DOHH2 (cell line): ENCODE data around the gene ERO1B.

Experiments
- H3F3A ChIP-seq: fragments of 200-600 bp; sonication (generic), shearing (Covaris generic); 2 replicates; pipeline ENCODE4 v1.6.0; 2016; ENCODE audit warnings: antibody characterized with exemption, mild to moderate bottlenecking; ENCODE audit not compliant: control insufficient read depth, insufficient read depth
- H3K27ac ChIP-seq: fragments of 200-600 bp; sonication (generic); 2 replicates; pipeline ENCODE4 v1.5.1; 2014; ENCODE audit warnings: low read depth, mild to moderate bottlenecking, low read length, moderate library complexity
- H3K27me3 ChIP-seq: fragments of 200-600 bp; sonication (generic); 2 replicates; pipeline ENCODE4 v1.6.1; 2014; ENCODE audit warnings: mild to moderate bottlenecking, low read length, mixed read lengths; ENCODE audit not compliant: control insufficient read depth
- H3K36me3 ChIP-seq: fragments of 200-600 bp; sonication (generic); 2 replicates; pipeline ENCODE4 v1.6.1; 2014; ENCODE audit warnings: mild to moderate bottlenecking, low read length, moderate library complexity, mixed read lengths; ENCODE audit not compliant: control insufficient read depth
- H3K4me1 ChIP-seq: fragments of 200-600 bp; sonication (generic); 2 replicates; pipeline ENCODE4 v1.6.1; 2014; ENCODE audit warnings: mild to moderate bottlenecking, low read length, mixed read lengths; ENCODE audit not compliant: control insufficient read depth
- H3K4me2 ChIP-seq: fragments of 200-600 bp; sonication (generic); 2 replicates; pipeline ENCODE4 v1.6.0; 2014; ENCODE audit warnings: mild to moderate bottlenecking, low read length, moderate library complexity
- H3K4me3 ChIP-seq: fragments of 200-600 bp; sonication (generic); 2 replicates; pipeline ENCODE4 v1.5.1; 2014; ENCODE audit warnings: mild to moderate bottlenecking, low read length, mixed read lengths
- H3K79me2 ChIP-seq: fragments of 200-600 bp; sonication (generic); 2 replicates; pipeline ENCODE4 v1.6.1; 2014; ENCODE audit warnings: mild to moderate bottlenecking, low read length, mixed read lengths; ENCODE audit not compliant: control insufficient read depth
- H3K9me2 ChIP-seq: fragments of 200-600 bp; sonication (generic); replicated peaks from 2 replicates; pipeline ENCODE4 v1.6.1; 2014; ENCODE audit warnings: mild to moderate bottlenecking, low read length, mixed read lengths; ENCODE audit not compliant: control insufficient read depth
- H3K9me3 ChIP-seq: fragments of 200-600 bp; sonication (generic); 2 replicates; pipeline ENCODE4 v1.6.1; 2014; ENCODE audit warnings: antibody characterized with exemption, low read length, mixed read lengths; ENCODE audit not compliant: control insufficient read depth, insufficient read depth
- H4K20me1 ChIP-seq: fragments of 200-600 bp; sonication (generic); 2 replicates; pipeline ENCODE4 v1.6.0; 2014; ENCODE audit warnings: low read depth, mild to moderate bottlenecking, antibody characterized with exemption, low read length, moderate library complexity; ENCODE audit not compliant: control insufficient read depth, insufficient read depth
- EZH2phosphoT487 ChIP-seq: fragments of 200-600 bp; sonication (generic); IDR thresholded peaks from 2 replicates; pipeline ENCODE4 v1.6.1; 2017; ENCODE audit warnings: borderline replicate concordance, mild to moderate bottlenecking, antibody characterized with exemption, low read length, moderate library complexity, mixed read lengths
- TF ChIP-seq, protein P1 (sequence below): fragments of 200-600 bp; sonication (generic); IDR thresholded peaks from one replicate; pipeline ENCODE4 v1.5.1; 2014; ENCODE audit warnings: antibody characterized with exemption, mild to moderate bottlenecking, low read depth, low read length; ENCODE audit not compliant: poor library complexity, severe bottlenecking

ERO1B gene

DNA sequence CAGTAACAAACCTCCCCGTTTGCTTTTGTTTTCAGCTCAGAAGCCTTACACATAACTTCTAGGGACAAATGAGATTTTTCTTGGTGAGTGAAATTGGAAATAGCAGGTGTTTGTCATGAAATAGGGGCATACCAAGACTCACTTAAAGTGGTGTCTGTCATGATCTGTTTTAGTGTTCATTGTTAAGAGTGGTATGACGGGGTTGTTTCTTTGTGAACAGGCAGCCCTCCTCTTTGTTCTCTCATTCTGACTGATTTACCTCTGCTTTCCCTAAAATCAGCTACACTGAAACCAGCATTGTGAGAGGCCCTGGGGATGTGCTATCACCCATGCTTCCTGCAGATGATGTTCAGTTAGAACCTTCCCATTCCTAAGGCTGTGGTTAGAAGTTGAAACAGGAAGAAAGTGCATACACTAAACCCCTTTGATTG is 2.5 kb upstream of the ERO1B start:
- Histone ChIP-seq H3K4me3 (peak overlapping the region; percentile 90), H3K27me3 (no peaks in the 10 kb centered on the region), H3K4me2 (peak overlapping the region; percentile 96), H3F3A (peaks cover 34% of the 10 kb centered on the region), H3K27ac (peak overlapping the region; percentile 97), H3K36me3 (peaks cover 9% of the 10 kb centered on the region; the same call in 1 of the 2 replicates), H3K4me1 (peaks cover 60% of the 10 kb centered on the region), H4K20me1 (no peaks in the 10 kb centered on the region), H3K79me2 (peaks cover 24% of the 10 kb centered on the region), H3K9me3 (no peaks in the 10 kb centered on the region), H3K9me2 (no peaks in the 10 kb centered on the region)
- TF ChIP-seq, protein P1, sequence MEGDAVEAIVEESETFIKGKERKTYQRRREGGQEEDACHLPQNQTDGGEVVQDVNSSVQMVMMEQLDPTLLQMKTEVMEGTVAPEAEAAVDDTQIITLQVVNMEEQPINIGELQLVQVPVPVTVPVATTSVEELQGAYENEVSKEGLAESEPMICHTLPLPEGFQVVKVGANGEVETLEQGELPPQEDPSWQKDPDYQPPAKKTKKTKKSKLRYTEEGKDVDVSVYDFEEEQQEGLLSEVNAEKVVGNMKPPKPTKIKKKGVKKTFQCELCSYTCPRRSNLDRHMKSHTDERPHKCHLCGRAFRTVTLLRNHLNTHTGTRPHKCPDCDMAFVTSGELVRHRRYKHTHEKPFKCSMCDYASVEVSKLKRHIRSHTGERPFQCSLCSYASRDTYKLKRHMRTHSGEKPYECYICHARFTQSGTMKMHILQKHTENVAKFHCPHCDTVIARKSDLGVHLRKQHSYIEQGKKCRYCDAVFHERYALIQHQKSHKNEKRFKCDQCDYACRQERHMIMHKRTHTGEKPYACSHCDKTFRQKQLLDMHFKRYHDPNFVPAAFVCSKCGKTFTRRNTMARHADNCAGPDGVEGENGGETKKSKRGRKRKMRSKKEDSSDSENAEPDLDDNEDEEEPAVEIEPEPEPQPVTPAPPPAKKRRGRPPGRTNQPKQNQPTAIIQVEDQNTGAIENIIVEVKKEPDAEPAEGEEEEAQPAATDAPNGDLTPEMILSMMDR: no peak
- no peak for TF ChIP-seq EZH2phosphoT487

DNA sequence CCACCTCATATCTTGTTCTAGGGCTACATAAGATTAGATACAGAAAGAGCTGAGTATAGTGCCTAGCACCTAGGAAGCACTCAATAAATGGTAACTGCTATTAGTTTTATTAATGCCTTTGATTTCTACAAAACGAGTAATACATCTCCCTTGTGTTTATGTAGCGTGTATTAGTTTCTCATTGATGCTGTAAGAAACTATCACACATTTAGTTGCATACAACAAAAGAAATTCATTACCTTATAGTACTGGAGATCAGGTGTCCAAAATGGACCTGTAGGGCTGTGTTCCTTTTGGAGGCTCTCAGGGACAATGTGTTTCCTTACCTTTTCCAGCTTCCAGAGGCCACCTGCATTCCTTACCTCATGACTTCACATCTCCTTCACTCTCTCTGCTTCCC is 961 bp upstream of the ERO1B start:
- Histone ChIP-seq H3F3A (peaks cover 37% of the 10 kb centered on the region), H3K27ac (peak overlapping the region; percentile 97), H3K36me3 (peaks cover 21% of the 10 kb centered on the region), H3K4me1 (peaks cover 67% of the 10 kb centered on the region), H3K4me3 (peak overlapping the region; percentile 90), H3K9me2 (no peaks in the 10 kb centered on the region), H3K9me3 (no peaks in the 10 kb centered on the region), H4K20me1 (no peaks in the 10 kb centered on the region), H3K27me3 (no peaks in the 10 kb centered on the region), H3K4me2 (peak overlapping the region; percentile 96), H3K79me2 (peaks cover 40% of the 10 kb centered on the region)
- no peak for TF ChIP-seq EZH2phosphoT487
- TF ChIP-seq, protein P1: no peak

DNA sequence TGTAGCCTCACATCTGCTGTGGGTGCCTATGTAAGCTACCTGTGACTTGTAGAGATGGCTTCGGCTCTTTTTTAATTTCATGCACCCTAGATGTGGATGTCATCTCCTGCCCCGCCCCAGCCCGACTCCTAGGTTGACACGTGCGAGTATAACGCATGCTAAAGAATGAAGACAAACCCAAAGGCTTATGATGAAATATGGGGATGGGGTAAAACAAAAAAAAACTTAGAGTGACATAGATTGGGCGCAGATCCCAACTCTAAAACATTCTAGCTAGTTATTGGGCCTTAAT is 613 bp upstream of the ERO1B start:
- H3K79me2 ChIP-seq: peaks cover 44% of the 10 kb centered on the region
- peaks cover 23% of the 10 kb centered on the region for H3K36me3 ChIP-seq
- peak overlapping the region; percentile 90 for H3K4me3 ChIP-seq
- peak overlapping the region; percentile 96 for H3K4me2 ChIP-seq
- H3K9me2 ChIP-seq: no peaks in the 10 kb centered on the region
- H3K27me3 ChIP-seq: no peaks in the 10 kb centered on the region
- H3K4me1 ChIP-seq: peaks cover 68% of the 10 kb centered on the region
- TF ChIP-seq, protein P1: no peak
- TF ChIP-seq EZH2phosphoT487: no peak
- H3K27ac ChIP-seq: peak overlapping the region; percentile 97
- no peaks in the 10 kb centered on the region for H4K20me1 ChIP-seq
- peaks cover 37% of the 10 kb centered on the region for H3F3A ChIP-seq
- H3K9me3 ChIP-seq: peaks cover 2% of the 10 kb centered on the region; the same call in 1 of the 2 replicates
